ENCODE data around the gene KIF7.
A peak's percentile ranks its signal among the peaks of the same experiment; 100 is the strongest.

The KIF7 gene, protein sequence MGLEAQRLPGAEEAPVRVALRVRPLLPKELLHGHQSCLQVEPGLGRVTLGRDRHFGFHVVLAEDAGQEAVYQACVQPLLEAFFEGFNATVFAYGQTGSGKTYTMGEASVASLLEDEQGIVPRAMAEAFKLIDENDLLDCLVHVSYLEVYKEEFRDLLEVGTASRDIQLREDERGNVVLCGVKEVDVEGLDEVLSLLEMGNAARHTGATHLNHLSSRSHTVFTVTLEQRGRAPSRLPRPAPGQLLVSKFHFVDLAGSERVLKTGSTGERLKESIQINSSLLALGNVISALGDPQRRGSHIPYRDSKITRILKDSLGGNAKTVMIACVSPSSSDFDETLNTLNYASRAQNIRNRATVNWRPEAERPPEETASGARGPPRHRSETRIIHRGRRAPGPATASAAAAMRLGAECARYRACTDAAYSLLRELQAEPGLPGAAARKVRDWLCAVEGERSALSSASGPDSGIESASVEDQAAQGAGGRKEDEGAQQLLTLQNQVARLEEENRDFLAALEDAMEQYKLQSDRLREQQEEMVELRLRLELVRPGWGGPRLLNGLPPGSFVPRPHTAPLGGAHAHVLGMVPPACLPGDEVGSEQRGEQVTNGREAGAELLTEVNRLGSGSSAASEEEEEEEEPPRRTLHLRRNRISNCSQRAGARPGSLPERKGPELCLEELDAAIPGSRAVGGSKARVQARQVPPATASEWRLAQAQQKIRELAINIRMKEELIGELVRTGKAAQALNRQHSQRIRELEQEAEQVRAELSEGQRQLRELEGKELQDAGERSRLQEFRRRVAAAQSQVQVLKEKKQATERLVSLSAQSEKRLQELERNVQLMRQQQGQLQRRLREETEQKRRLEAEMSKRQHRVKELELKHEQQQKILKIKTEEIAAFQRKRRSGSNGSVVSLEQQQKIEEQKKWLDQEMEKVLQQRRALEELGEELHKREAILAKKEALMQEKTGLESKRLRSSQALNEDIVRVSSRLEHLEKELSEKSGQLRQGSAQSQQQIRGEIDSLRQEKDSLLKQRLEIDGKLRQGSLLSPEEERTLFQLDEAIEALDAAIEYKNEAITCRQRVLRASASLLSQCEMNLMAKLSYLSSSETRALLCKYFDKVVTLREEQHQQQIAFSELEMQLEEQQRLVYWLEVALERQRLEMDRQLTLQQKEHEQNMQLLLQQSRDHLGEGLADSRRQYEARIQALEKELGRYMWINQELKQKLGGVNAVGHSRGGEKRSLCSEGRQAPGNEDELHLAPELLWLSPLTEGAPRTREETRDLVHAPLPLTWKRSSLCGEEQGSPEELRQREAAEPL (N-terminal part only)

GRCh38 chr15:89654847-89655805 is at the start of gene KIF7:
Gene KIF7, minus strand, starts transcription at chr15:89655467. Its CDS starts 2,537 bp downstream, at chr15:89652930.
- ATAC-seq (ENCODE audit: insufficient read depth, low read depth), result peak; percentile 84
- TF ChIP-seq CTCF (IDR thresholded peaks at IDR 0.05; ENCODE audit: borderline replicate concordance, extremely low read depth, low read length, poor library complexity, severe bottlenecking) (no peak), EZH2 (IDR thresholded peaks at IDR 0.05; ENCODE audit: borderline replicate concordance, low read depth, low read length, severe bottlenecking) (no peak)
- Histone ChIP-seq H2AFZ (ENCODE audit: low read depth, low read length) (peak within 1 kb of the TSS; percentile 79), H3K27ac (ENCODE audit: low read length) (no peak within 1 kb of the TSS; the same call in 1 of the 2 replicates), H3K79me2 (ENCODE audit: insufficient read depth, low read length) (0 out of 2 replicates have a peak, but pooled peaks cover 4% of the 10 kb centered on the region), H3K27me3 (ENCODE audit: insufficient read depth, low read length, poor library complexity) (peaks cover 24% of the 10 kb centered on the region), H3K36me3 (ENCODE audit: insufficient read depth, low read length) (no peaks in the 10 kb centered on the region), H3K9me3 (ENCODE audit: insufficient read depth, low read length, severe bottlenecking) (no peaks in the 10 kb centered on the region), H3K4me1 (ENCODE audit: insufficient read depth, low read length) (peaks cover 13% of the 10 kb centered on the region), H3K4me3 (ENCODE audit: low read depth in 1 of 2, low read length in 2 of 2) (peak within 1 kb of the TSS; percentile 31 to 76; a peak in 3 of 4 replicates), H4K20me1 (ENCODE audit: insufficient read depth, low read length) (no peaks in the 10 kb centered on the region), H3K9ac (ENCODE audit: low read depth, low read length) (peak within 1 kb of the TSS; percentile 66), H3K4me2 (ENCODE audit: insufficient read depth, low read length) (peak within 1 kb of the TSS; percentile 89)
- peak; percentile 59 for DNase-seq

DNA sequence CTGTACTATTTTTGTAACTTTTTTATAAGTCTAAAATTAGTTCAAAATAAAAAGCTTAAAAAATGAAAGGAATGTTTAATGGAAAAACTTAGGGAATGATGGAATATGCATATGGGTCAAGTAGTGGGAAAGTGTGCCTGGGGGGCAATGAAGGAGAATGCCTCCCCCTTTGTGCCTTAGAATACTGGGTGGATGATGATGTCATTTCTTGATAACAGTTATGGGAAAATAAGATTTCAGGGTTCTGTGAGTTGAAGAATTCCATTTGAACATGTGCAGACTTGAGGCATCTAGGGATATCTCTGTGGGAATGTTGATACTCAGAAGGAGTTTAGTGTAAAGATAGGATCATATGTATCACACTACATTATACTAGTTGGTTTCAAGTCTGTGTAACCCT is 49.1 kb upstream of the KIF7 start:
- Histone ChIP-seq H3K4me3 (ENCODE audit: low read depth in 1 of 2, low read length in 2 of 2) (no peak overlapping the region), H3K4me1 (ENCODE audit: insufficient read depth, low read length) (no peaks in the 10 kb centered on the region), H3K9ac (ENCODE audit: low read depth, low read length) (no peak overlapping the region), H3K79me2 (ENCODE audit: insufficient read depth, low read length) (no peaks in the 10 kb centered on the region), H3K27ac (ENCODE audit: low read length) (no peak overlapping the region), H3K9me3 (ENCODE audit: insufficient read depth, low read length, severe bottlenecking) (no peaks in the 10 kb centered on the region), H4K20me1 (ENCODE audit: insufficient read depth, low read length) (no peaks in the 10 kb centered on the region), H3K36me3 (ENCODE audit: insufficient read depth, low read length) (no peaks in the 10 kb centered on the region), H2AFZ (ENCODE audit: low read depth, low read length) (no peak overlapping the region), H3K4me2 (ENCODE audit: insufficient read depth, low read length) (no peak overlapping the region), H3K27me3 (ENCODE audit: insufficient read depth, low read length, poor library complexity) (peaks cover 12% of the 10 kb centered on the region)
- no peak for DNase-seq
- no peak for TF ChIP-seq CTCF (IDR thresholded peaks at IDR 0.05; ENCODE audit: borderline replicate concordance, extremely low read depth, low read length, poor library complexity, severe bottlenecking)
- no peak for TF ChIP-seq EZH2 (IDR thresholded peaks at IDR 0.05; ENCODE audit: borderline replicate concordance, low read depth, low read length, severe bottlenecking)
- no peak for ATAC-seq (ENCODE audit: insufficient read depth, low read depth)

DNA sequence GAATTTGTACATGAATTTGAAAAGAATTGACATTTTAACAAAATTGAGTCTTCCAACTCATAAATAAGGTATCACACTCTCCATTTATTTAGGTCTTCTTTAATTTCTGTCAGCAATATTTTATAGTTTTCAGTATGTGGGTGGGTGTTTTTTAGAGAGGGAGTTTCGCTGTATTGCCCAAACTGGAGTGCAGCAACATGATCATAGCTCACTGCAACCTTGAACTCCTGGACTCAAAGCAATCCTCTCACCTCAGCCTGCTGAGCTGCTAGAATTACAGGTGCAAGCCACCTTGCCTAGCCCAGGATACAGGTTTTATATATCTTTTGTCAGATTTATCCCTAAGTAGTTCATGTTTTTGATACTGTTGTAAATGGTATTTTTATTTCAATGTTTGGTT is 39.9 kb upstream of the KIF7 start:
- no peak overlapping the region for H2AFZ ChIP-seq (ENCODE audit: low read depth, low read length)
- no peak for ATAC-seq (ENCODE audit: insufficient read depth, low read depth)
- no peak overlapping the region for H3K4me3 ChIP-seq (ENCODE audit: low read depth in 1 of 2, low read length in 2 of 2)
- no peaks in the 10 kb centered on the region for H3K9me3 ChIP-seq (ENCODE audit: insufficient read depth, low read length, severe bottlenecking)
- no peaks in the 10 kb centered on the region for H3K79me2 ChIP-seq (ENCODE audit: insufficient read depth, low read length)
- TF ChIP-seq EZH2 (IDR thresholded peaks at IDR 0.05; ENCODE audit: borderline replicate concordance, low read depth, low read length, severe bottlenecking), result no peak
- no peak for TF ChIP-seq CTCF (IDR thresholded peaks at IDR 0.05; ENCODE audit: borderline replicate concordance, extremely low read depth, low read length, poor library complexity, severe bottlenecking)
- no peaks in the 10 kb centered on the region for H3K4me1 ChIP-seq (ENCODE audit: insufficient read depth, low read length)
- no peak overlapping the region for H3K4me2 ChIP-seq (ENCODE audit: insufficient read depth, low read length)
- no peak overlapping the region for H3K27ac ChIP-seq (ENCODE audit: low read length)
- H3K36me3 ChIP-seq (ENCODE audit: insufficient read depth, low read length), result no peaks in the 10 kb centered on the region
- DNase-seq, result no peak
- H3K27me3 ChIP-seq (ENCODE audit: insufficient read depth, low read length, poor library complexity), result no peaks in the 10 kb centered on the region
- H4K20me1 ChIP-seq (ENCODE audit: insufficient read depth, low read length), result no peaks in the 10 kb centered on the region
- H3K9ac ChIP-seq (ENCODE audit: low read depth, low read length), result no peak overlapping the region

All from DND-41 (cell line).